CD4-positive, alpha-beta T cell treated with Interleukin-4 for 4 hours (primary cell): ENCODE results near the gene NDUFAF3.

Source experiments
- DNase-seq: peaks from one replicate; pipeline ENCODE4 v3.0.0-alpha.2; 2020

The NDUFAF3 gene

DNA sequence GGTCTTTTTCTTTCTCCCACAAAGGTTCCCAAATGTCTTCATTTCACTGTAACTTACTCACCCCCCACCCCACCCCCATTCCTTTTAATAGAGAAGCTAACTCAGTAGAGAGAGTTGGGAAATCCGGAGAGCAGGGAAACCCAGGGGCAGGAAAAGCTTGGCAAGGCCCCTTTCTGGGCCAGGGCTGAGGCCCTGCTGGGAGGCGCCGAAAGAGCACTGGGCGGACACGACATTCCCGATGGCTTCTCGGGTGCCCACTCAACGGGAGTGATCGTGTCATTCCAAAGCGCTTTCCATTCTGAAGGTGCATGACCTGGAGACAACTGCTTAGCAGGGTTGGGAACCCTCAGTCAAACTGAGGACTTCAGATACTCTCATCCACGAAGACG is 2.0 kb upstream of the NDUFAF3 start:
- no peak for DNase-seq

GRCh38 chr3:49020330-49021212 is 1.4 kb upstream of the NDUFAF3 start:
- DNase-seq = peak; percentile 22

DNA sequence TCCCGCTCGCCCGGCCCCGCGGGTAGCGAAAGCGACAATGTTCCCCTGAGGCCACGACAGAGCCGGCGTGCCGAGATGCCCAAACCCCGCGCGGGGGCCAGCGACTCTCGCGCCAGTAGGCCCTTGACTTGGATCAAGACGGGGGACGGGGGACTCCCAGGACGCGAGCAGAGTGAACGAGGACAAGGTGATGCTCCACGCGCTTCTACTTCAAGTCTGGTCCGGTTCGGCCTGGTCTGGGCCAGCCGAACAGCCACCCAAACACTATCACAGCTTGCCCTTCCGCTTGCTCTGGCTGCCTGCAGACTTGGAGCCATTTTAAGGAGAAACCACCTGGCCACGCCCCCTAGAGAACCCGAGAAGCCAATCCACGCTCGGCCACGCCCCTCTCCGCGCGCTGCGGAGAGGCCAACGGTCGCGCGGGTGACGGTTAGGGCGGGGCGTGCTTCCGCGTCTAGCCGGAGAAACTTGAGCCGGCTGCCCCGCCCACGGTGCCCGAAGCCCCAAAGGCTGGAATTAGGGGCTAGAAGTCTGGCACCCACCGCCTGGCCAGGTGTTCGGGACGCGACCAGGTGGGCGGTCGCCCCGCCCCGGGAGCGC is 608 bp upstream of the NDUFAF3 start:
- DNase-seq = peak; percentile 97

DNA sequence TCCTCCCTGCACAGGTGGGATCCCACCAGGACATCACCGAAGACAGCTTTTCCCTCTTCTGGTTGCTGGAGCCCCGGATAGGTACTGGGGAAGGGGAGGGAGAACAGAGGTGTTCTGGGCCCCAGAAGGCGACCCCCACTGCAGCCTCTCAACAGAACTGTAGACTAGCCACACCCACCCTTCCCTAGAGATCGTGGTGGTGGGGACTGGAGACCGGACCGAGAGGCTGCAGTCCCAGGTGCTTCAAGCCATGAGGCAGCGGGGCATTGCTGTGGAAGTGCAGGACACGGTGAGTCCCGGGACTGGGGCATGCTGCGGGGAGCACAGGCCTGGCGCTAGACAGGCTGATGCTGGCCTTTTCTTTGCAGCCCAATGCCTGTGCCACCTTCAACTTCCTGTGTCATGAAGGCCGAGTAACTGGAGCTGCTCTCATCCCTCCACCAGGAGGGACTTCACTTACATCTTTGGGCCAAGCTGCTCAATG is 809 bp downstream of the NDUFAF3 start:
- DNase-seq = no peak

DNA sequence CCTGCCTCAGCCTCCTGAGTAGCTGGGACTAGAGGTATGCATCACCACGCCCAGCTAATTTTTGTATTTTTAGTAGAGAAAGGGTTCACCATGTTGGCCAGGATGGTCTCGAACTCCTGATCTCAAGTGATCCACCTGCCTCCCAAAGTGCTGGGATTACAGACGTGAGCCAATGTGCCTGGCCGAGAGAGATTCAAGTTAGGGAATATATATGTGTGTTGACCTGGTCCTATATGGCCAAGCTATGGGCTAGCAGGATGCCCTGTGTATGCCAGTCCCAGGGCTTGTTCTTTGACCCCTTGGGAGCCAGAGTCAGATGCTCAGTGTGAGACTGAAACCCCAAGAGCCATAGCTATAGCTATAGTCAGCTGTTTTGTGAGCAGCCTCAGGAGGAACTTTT is 1.9 kb downstream of the NDUFAF3 start:
- no peak for DNase-seq

- no peak for DNase-seq
Observed at GRCh38 chr3:49024449-49024848, 2.5 kb downstream of the NDUFAF3 start.

GRCh38 chr3:49025005-49025792 is 3.3 kb downstream of the NDUFAF3 start:
- no peak for DNase-seq

- no peak for DNase-seq
Observed at GRCh38 chr3:49025793-49026520, 4.0 kb downstream of the NDUFAF3 start.

- no peak for DNase-seq
Observed at GRCh38 chr3:49026536-49026935, 4.6 kb downstream of the NDUFAF3 start.

DNA sequence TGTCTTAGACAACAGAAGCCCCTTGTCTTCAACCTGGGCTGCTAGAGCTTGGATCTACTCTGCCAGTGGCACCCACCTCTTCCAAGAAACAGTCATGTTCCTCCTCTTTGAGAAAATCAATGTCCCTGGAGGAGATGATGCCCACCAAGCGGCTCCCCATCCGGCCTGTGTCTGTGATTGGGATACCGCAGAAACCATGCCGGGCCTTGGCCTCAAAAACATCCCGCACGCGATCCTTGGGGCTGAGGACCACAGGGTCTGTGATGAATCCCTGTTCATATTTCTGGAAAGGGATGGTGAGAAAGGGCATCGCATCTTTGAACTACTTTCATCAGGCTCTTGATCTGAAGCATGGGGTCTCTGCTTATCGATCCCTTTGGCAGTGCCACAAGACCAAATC is 5.7 kb downstream of the NDUFAF3 start:
- DNase-seq = no peak

DNA sequence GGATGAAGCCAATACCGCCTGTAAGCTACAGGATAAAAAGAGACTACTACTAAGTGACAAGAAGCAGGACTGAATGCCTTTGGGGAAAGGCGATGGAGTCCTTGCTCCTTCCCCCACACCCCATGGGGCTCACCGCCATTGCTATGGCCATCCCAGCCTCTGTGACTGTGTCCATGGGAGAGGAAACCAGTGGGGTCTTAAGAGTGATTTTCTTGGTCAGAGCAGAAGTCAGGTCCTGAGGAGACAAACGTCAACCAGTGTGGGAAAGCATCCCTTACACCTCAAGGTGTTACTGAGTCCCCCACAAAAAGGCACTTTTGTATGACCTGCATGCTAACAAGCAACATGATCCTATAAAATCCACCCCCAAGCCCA is 6.4 kb downstream of the NDUFAF3 start:
- no peak for DNase-seq

DNA sequence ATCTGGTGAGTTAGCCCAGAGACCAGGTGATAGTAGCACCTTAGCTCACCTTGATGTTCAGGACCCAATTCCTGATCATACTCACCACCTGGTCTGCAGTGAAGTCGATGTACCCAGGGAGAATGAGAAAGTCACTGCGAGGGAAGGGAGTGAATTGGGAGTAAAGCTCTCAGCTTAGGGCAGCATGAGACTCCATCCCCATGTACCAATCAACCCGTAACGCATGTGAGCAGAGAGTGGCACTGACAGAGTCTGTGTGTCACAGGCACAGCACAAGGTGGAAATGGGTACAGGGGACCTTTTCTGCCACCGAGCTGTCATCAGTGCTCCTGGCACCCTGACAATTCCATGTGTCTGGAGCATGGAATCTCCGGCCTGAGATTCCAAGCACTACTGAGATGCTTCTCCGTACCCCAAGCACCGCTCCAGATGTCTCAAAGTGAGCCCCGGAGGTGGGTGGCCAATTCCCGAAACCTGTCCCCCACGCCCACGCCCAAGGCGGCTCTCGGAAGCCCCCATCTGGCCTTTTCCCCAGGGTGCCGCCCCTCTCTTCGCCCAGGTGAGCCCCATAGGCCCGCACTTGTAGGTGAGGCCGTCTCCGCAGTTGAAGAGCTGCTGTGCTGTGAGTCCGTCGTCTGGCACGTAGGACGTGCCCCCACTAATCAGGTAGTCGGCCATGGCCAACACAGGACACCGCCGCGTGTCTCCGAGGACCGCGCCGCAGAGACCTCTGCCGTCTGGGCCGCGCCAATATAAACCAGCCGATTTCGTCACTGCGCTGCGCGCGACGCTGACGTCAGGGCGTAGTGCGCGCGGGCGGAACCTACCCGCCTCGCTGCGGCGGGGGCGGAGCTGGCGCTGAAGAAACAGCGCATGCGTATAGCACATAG is 7.0 kb downstream of the NDUFAF3 start, which contains the start of gene IMPDH2:
Gene IMPDH2 (minus strand): TSS at position 726 of the 890 bp plus-strand sequence. CDS start 48 bp downstream, at position 678.
- DNase-seq = peak; percentile 93

- DNase-seq = no peak
Observed at GRCh38 chr3:49029563-49029884, 7.6 kb downstream of the NDUFAF3 start.

- DNase-seq = no peak
Observed at GRCh38 chr3:49030321-49030720, 8.4 kb downstream of the NDUFAF3 start.

- no peak for DNase-seq
Observed at GRCh38 chr3:49032646-49033304, 10.9 kb downstream of the NDUFAF3 start.

DNA sequence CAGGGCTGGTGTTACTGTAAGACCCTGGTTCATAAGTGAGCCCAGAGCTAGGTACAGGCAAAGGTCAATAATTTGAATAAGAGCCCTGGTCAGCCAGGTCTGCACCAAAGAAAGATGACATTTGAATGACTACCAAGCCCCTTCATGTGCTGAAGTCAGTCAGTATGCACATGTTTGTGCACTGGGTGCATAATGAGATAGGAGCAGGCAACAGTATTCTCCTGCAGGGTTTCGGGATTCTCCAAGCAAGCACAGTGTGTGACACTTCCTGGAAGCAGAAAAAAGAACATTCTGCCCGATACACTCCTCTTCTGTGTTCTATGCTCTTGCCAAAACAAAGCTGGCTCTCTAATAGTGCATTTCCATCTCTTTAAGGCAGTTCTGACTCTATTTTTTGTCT is 12.7 kb downstream of the NDUFAF3 start:
- no peak for DNase-seq

- DNase-seq = no peak
Observed at GRCh38 chr3:49035281-49035680, 13.4 kb downstream of the NDUFAF3 start.

GRCh38 chr3:49053543-49053942 is 31.6 kb downstream of the NDUFAF3 start:
- DNase-seq = no peak

DNA sequence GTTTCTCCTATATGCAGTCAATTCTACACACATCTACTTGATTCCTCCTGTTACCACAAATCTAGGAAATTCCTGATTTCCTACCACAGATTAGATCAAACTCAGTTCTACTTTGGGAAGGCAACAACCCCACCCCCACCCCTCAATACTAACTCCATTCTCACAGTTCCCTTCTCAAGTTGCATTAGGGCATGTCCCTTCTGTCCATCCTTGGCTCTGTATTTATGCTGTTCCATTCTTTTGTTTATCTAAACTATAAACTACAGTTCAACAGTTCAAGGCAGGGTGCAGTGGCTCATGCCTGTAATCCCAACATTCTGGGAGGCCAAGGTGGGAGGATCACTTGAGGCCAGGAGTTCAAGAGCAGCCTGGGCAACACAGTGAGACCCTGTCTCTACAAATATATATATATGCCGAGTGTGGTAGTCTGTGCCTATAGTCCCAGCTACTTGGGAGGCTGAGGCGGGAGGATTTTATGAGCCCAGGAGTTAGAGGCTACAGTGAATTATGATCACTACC is 32.5 kb downstream of the NDUFAF3 start:
- DNase-seq = no peak

DNA sequence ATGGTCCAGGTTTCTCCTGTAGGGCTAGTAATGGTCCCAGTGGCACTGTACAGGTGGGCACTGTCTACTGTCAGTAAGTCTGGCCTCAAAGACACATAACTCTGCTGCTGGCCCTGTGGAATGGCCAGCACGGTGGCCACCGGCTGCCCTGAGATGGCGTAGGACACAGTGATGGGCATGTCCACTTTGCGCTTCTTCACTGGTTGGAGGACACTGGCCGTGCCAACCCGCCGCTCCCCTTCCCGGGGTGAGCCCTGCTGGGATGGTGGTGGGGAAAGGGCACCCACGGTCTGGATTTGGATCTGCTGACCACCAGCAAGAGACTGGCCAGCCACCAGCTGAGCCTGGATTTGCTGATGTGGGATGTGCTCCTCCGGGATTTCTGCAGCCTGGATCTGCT is 35.3 kb downstream of the NDUFAF3 start:
- no peak for DNase-seq

DNA sequence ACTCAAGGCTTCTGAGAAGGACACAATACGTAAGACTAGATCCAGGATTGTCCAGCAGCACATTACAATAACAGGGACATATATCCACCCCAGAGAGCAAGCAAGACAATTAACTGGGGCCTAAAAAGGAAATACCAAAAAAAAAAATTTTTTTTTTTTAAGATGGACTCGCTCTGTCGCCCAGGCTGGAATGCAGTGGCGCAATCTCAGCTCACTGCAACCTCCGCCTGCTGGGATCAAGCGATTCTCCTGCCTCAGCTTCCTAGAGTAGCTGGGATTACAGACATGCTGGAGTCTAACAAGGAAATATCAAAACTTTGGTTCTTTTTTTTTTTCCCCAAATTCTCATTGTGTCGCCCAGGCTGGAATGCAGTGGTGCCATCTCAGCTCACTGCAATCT is 36.1 kb downstream of the NDUFAF3 start:
- DNase-seq = no peak
